Measurements from ENCODE around the gene DNAJB6. TPM values are rescaled to one million over a fixed set of nuclear protein-coding genes. Genes with fewer than 3 reads are reported as not detected.

Gene DNAJB6
- total RNA-seq, 1 donor, result 86.6 TPM

- TF ChIP-seq CTCF (IDR thresholded peaks at IDR 0.05; ENCODE audit: insufficient read depth, low read length), result no peak
- DNase-seq (ENCODE audit: low read depth), result no peak
- no peak overlapping the region for H3K4me3 ChIP-seq (ENCODE audit: low read depth, low read length)
Observed at GRCh38 chr7:157440346-157441022, 103.7 kb downstream of the DNAJB6 start.

DNA sequence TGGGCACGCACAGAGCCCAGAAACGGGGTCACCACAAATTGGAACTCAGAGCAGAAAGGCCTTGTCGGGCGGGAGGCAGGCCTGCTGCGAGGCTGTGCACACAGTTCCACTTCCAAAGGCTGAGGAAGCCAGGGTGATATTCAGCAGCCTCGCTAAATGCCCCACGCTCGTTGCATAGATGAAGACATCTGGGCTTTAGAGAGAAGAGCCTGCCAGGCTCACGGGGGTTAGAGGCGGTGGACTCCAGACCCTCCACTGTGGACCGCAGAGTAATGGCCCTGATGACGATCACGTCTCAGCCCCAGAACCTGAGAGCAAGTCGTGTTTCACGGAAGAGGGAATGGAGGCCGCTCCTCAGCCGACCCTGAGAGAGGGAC is 104.2 kb downstream of the DNAJB6 start:
- H3K4me3 ChIP-seq (ENCODE audit: low read depth, low read length), result no peak overlapping the region
- TF ChIP-seq CTCF (IDR thresholded peaks at IDR 0.05; ENCODE audit: insufficient read depth, low read length), result no peak
- DNase-seq (ENCODE audit: low read depth), result no peak

DNA sequence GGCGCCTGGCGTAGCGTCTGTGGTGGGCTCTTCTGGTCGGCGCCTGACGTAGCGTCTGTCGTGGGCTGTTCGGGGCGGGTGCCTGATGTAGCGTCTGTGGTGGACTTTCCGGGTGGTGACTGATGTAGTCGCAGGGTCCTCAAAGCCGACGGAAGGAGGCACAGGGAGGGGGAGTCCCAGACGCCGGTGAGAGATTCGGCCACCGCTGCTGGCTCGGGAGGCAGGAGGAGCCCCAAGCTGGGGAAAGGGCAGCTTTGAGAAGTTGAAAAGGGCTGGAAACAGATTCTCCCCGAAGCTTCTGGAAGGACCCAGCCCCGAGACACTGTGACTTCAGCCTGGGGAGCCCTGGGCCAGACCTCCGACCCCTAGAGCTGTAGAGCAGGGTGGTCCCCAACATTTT is 105.7 kb downstream of the DNAJB6 start:
- no peak for TF ChIP-seq CTCF (IDR thresholded peaks at IDR 0.05; ENCODE audit: insufficient read depth, low read length)
- no peak overlapping the region for H3K4me3 ChIP-seq (ENCODE audit: low read depth, low read length)
- no peak for DNase-seq (ENCODE audit: low read depth)

DNA sequence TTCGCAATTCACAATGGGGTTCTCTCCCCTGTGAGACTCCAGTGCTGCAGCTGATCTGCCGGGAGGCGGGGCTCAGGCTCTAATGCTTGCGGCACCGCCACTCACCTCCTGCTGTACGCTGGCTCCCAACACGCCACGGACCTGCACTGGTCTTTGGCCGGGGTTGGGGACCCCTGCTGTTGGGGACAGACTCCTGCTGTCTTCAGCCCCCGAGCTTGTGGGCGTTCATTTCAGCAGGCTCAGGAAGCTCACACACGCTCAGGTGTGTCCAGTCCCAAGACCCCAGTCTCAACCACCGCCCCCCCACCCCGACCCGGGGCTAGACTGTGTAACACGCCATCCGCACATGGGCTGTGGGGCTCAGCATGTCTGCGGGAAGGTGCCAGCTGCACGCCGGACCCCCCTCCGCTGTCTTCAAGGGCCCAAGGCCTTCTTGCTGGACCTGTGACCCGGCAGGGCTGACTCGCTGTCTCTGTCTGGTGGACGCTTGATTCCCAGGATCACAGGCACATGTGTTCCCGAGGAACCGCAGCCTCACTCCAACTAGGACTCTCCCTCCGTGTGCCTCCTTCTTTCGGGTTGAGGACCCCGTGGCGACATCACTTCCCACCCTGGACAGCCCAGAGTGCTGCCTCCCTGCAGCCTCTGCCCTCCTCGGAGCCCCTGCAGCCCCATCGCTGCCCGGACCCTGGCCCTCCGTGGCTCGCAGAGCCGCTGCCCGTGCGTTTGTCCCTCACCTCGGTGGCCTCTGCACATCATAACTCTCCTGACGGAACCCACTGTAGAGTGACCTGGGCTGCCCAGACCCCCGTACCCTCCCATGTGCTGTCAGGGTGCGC is 106.4 kb downstream of the DNAJB6 start:
- no peak for TF ChIP-seq CTCF (IDR thresholded peaks at IDR 0.05; ENCODE audit: insufficient read depth, low read length)
- no peak for DNase-seq (ENCODE audit: low read depth)
- H3K4me3 ChIP-seq (ENCODE audit: low read depth, low read length), result no peak overlapping the region

GRCh38 chr7:157444011-157444842 is 107.4 kb downstream of the DNAJB6 start:
- no peak for DNase-seq (ENCODE audit: low read depth)
- TF ChIP-seq CTCF (IDR thresholded peaks at IDR 0.05; ENCODE audit: insufficient read depth, low read length), result no peak
- no peak overlapping the region for H3K4me3 ChIP-seq (ENCODE audit: low read depth, low read length)

DNA sequence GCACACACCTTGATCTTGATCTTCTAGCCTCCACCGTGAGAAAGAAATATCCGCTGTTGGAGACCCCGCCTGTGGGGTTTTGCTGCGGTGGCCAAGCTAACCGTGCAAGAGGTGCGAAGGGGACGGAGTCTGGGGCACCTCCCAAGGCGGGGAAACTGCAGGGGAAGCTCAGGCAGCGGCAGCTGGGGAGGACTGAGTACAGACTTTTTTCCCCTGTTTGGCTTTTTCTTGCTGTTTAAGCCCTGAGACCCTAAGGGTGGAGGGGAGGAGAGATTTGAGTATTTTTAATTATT is 108.0 kb downstream of the DNAJB6 start:
- no peak for DNase-seq (ENCODE audit: low read depth)
- no peak for TF ChIP-seq CTCF (IDR thresholded peaks at IDR 0.05; ENCODE audit: insufficient read depth, low read length)
- H3K4me3 ChIP-seq (ENCODE audit: low read depth, low read length), result no peak overlapping the region
